Measurements from ENCODE around the gene RAC3. TPM values are rescaled to one million over a fixed set of nuclear protein-coding genes. Genes with fewer than 3 reads are reported as not detected.

The RAC3 gene
- total and polyA plus RNA-seq, 2 of the 8 experiments (the other 6 are each of a cell fraction or from before 2014, with no cell fraction given): 177 to 299 TPM

DNA sequence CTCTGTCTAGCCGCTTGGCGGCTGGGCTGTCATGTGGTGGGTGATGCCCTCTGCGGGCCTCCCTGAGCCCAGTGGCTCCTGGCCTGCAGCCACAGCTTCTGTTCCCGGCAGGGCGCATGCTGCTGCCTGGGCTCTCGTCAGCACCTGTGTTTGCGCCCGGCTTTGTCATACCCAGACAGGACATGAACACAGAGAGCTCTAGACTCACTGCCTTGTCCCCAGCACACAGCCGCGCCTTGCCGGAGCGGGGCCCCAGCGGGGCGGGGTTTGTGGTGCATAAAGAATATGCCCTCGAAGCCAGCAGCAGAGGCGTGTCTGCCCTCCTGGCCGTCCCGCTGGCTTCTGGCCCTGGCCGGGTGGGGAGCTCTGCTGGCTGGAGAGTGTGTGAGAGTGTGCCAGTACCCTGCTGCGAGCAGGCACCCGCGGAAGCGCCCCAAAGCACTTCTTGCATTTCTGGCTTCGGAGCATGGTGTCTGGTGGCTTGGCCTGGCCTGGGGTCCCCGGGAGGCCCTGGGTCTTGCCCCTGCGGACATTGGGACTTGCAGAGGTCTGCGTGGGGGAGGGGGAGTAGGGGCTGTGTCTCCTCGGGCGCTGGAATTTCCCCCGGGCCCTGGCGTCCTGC lies 39.7 kb upstream of the RAC3 start (continued):
- TF ChIP-seq, protein P1, sequence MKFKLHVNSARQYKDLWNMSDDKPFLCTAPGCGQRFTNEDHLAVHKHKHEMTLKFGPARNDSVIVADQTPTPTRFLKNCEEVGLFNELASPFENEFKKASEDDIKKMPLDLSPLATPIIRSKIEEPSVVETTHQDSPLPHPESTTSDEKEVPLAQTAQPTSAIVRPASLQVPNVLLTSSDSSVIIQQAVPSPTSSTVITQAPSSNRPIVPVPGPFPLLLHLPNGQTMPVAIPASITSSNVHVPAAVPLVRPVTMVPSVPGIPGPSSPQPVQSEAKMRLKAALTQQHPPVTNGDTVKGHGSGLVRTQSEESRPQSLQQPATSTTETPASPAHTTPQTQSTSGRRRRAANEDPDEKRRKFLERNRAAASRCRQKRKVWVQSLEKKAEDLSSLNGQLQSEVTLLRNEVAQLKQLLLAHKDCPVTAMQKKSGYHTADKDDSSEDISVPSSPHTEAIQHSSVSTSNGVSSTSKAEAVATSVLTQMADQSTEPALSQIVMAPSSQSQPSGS (IDR thresholded peaks at IDR 0.05; ENCODE audit: low read length): no peak

Measured in H1 (cell line).